Stimulated activated CD4-positive, alpha-beta T cell treated with anti-CD3 and anti-CD28 coated beads, Interleukin-2, amount 100 ng/mL, for 24 hours (primary cell): ENCODE measurements around the gene ZNF438.
"Not testable (repeated sequence)": the region's sequence is repeated elsewhere in the genome, so short reads cannot be mapped to it uniquely, and the experiment has no call there.

Source experiments
- DNase-seq, 2 donors: peaks; one replicate each; pipeline ENCODE4 v3.0.0-alpha.2; 2020

Gene ZNF438

GRCh38 chr10:30980951-30981616 is 50.6 kb downstream of the ZNF438 start:
- DNase-seq: no peak

DNA sequence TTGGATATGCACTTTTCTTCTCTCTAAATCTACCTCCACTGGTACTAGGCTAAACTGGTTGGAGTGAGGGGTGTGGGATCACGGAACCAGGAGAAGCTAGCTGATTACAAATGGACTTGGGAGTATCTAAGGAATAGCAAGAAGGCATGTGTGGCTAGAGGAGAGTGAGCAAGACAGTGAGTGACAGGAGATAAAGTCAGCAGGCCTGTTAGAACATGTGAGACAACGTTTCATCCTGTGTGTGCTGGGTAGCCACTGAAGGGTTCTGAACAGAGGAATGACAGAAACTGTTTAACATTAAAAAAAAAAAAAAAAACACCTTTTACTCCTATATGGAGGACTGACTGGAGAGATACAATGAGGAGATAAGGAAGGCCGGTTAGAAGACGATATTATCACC is 51.7 kb downstream of the ZNF438 start:
- DNase-seq: no peak

DNA sequence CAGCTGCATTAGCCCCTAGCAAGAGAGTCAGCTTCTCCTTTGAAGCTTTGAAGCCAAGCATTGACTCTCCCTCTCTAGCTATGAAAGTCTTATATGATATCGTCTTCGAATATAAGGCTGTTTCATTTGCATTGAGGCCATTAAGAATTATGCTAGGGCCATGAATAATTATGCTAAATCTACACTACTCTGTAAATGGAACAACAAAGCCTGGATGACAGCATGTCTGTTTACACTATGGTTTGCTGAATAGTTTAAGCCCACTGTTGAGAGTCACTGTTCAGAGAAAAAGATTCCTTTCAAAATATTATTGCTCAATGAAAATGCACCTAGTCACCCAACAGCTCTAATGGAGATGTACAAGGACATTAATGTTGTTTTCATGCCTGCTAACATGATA is 52.8 kb downstream of the ZNF438 start:
- DNase-seq: no peak

GRCh38 chr10:30977385-30977784 is 54.3 kb downstream of the ZNF438 start:
- DNase-seq: no peak

DNA sequence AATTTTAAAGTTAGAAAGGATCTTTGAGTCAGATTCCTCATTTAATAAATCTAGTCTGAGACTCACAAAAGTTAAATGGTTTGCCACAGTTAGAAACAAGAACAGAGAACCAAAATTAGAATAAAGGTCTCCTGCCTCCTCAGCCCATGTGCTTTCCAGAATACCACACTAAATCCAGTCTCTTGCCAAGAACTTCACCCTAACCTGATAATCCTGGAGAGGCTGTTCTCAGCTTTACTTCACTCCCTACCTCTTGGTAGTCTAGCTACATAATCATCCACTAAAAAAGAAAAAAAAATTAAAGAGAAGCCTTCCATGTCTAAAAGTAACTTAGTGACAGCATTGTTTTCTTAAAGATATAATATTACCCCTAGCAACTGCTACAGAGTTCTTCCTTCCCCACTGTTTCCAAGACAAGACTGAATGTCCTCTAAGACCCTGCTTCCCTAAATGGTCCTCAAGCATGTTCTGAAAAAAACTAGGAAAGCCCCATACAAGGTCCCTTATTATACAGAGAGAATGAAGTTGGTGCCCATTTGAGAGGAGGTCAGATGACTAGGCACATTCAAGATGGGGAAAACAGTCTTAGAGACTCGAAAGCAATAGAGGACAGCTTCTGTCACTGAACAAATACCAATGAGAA is 56.8 kb downstream of the ZNF438 start:
- no peak for DNase-seq

DNA sequence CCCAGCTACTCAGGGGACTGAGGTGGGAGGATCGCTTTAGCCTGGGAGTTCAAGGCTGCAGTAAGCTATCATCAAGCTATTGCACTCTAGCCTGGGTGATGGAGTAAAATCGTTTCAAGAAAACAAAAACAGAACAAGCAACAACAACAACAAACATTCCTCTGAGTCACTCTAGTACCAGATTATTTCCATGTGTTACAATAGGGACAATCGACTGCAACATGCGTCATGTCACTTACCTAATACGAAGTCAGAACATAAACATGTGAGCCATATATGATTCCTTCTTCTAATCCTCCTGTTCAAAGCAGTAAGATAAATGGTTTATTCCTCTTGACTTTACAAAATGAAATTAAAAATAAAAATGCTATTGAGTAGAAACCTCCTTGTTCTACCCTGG is 57.3 kb downstream of the ZNF438 start:
- DNase-seq: no peak

DNA sequence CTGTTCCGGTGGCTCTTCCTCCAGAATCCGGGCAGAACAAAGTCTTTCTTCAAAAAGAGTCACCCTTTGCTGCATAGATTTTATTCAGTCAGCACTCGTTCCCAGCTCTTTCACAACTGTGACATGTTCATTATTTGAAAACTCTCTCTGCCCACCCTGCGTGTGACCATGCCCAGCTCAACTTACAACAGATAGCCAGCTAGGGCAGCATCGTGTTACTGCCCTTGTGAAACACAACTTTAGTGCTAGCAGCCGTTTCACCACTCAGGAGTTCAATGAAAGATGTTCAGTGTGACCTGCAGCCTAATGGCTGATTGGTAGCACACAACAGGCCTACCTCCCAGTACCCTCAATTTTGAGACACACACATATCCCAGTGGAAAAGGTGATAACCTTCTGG is 57.9 kb downstream of the ZNF438 start:
- DNase-seq: no peak

DNA sequence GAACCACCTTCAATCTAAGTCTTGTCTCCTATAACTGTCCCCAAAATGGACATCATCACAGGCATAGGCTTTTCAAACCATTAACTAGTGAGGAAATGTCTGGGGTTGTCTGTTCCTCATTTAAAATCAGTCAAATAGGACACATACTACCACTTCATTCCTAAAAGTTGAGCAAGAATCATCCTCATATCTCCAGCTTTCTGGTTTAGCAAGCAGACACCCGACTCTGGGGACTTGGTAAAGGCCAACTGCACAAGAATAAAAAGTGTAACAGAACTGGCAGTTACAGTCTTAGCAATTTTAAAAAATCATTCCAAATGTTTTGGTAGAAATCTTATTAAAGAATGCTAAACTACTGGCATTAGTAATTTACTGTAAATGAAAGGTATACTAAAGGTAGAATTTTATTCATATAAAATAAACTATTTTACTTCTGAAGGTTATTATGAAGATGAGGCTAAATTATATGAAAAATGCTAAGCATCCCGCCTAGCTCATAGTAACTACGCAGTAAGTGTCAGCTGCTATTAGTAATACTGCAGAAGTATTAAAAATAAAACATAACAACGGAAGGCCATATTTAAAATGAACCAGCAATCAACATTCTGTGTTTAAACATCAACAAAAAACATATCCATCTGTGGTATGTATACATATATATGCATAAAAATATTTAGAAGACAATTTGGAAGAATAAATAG is 60.8 kb downstream of the ZNF438 start:
- DNase-seq: no peak

- no peak for DNase-seq
Measured at GRCh38 chr10:30968711-30969110, 63.0 kb downstream of the ZNF438 start.

- no peak for DNase-seq
Measured at GRCh38 chr10:30967650-30968410, 63.8 kb downstream of the ZNF438 start.

- no peak for DNase-seq
Measured at GRCh38 chr10:30963992-30964930, 67.4 kb downstream of the ZNF438 start.

DNA sequence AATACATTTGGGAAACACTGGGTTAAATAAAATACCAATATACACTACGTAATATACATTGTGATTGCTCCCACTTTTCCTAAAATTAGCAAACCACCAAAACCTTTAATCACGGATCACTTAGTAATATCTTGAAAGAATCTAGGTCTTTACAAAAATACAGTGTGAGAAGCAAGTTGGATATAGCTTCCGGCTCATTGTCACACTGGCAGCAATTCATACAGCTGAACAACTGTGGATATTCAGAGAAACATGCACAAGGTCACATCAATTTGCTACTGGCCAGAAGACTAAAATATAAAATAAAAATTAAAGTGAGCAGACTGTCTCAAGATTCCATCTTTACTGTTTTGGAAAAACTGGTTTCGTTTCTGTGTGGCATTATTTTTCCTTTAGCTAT is 69.1 kb downstream of the ZNF438 start:
- DNase-seq: no peak

DNA sequence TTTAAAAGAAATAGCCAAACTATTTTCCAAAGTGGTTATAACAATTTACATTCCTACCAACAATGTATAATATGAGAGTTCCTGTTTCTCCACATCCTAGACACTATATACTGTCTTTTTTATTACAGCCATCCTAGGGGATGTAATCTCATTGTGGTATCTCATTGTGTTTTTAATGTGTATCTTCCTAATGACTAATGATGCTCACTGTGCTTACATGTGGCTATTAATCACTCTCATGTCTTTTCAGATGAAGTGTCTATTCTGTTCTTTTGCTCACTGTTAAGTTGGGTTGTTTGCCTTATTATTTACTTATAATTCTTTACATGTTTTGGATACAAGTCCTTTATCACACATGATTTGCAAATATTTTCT is 71.8 kb downstream of the ZNF438 start:
- DNase-seq: no peak

DNA sequence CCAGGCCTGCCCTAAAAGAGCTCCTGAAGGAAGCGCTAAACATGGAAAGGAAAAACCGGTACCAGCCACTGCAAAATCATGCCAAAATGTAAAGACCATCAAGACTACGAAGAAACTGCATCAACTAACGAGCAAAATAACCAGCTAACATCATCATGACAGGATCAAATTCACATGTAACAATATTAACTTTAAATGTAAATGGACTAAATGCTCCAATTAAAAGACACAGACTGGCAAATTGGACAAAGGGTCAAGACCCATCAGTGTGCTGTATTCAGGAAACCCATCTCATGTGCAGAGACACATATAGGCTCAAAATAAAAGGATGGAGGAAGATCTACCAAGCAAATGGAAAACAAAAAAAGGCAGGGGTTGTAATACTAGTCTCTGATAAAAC is 82.4 kb downstream of the ZNF438 start:
- not testable (repeated sequence) for DNase-seq

DNA sequence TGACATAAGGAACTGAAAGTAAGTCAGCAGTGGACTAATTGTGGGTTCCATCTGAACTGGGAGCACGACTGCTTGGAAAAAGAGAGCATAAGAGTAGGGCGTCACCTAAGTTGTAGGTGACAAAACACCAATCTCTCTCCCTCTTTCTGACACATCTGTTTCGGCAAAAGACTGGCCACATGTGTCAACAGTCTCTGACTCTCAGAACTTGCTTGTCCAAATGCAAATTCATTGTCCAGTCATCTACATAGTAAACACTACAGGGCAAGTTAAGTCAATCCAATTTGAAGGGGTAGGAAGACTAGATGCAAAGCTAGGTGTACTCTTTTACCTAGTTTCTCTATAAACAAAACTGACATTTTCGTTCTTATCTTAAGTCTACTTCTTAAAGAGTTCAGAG is 87.7 kb downstream of the ZNF438 start:
- no peak for DNase-seq

GRCh38 chr10:30943451-30943850 is 88.2 kb downstream of the ZNF438 start:
- DNase-seq: no peak

GRCh38 chr10:30940256-30940655 is 91.4 kb downstream of the ZNF438 start:
- no peak for DNase-seq

GRCh38 chr10:30939643-30940251 is 91.9 kb downstream of the ZNF438 start:
- DNase-seq: no peak

DNA sequence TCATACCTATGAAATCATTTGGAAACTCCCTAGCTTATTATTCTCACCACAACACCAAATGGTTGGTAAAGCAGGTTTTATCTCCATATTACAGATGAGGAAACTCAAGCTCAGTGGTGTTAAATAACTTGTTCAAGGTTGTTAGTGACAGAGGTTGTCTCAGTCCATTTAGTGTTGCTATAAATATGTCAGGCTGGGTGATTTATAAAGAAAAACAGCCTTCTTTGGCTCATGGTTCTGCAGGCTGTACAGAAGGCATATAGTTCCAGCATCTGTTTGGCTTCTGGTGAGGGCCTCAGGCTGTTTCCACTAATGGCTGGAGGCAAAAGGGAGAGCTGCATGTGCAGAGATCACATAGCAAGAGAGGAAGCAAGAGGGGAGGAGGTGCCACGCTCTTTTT is 96.6 kb downstream of the ZNF438 start:
- DNase-seq: no peak

DNA sequence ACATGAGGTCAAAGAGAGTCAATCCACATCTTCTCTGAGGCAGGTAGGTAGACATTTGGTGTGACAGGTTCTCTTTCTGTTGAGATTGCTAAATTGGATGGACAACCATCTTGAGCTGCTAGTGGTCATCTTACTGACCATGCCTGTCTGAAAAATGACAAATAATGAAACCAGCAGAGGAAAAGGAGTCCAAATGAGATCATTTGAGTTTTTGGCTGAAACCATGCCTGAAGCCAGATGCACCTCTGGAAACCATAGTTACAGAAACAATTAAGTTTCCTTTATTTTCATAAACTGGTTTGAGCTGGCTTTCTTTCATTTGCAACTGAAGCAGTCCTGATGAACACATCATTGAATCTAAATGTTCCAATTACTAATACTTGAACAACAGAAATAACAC is 100.6 kb downstream of the ZNF438 start:
- DNase-seq: no peak

- DNase-seq: no peak
Measured at GRCh38 chr10:30929901-30930520, 101.7 kb downstream of the ZNF438 start.
